Mesenteric fat pad (tissue), 1 donor: ENCODE measurements around the gene STRIT1. TPM values are rescaled to one million over a fixed set of nuclear protein-coding genes. Genes with fewer than 3 reads are reported as not detected.

Source experiments
- DNase-seq: peaks from one replicate; pipeline ENCODE4 v3.0.0-alpha.2; 2020; ENCODE audit warnings: low spot score
- long read RNA-seq: library from polyadenylated mRNA; unstranded; transcript quantifications from one replicate; pipeline ENCODE4 v2.0.0, GENCODE V29; 2020
- total RNA-seq: library from RNA; stranded (reverse); fragmentation: NEBNext Ultra II Directional; extraction: Animal tissue kit (Norgen Biotek cat#: 25700); gene quantifications from one replicate; pipeline ENCODE4 v1.2.1, GENCODE V29; 2021
- donor health status: DM: yes; HTN: yes; CAD: no.

The STRIT1 gene
- total RNA-seq = not detected
- long read RNA-seq = 0 reads

DNA sequence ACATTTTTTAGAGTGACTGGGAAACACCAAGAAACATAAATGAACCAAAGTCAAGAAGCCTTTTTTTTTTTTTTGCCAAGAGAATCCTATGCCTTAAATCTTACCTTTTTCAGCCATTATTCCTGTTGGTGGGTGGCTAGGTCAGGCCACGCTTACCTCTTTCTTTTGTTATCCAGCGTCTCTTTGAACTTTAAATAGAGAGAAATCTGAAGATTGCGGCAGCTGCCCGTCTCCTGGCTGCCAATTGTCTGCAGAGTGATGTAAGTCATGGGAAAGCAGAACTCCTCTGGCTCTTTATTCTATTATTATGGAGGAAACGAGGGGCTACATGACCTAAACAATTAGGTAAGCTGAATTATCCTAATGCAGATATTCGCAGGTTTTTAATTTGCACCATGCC, at the start of gene STRIT1:
TSS of gene STRIT1 (minus strand) at position 168 of the 400 bp plus-strand sequence.
- DNase-seq = no peak

DNA sequence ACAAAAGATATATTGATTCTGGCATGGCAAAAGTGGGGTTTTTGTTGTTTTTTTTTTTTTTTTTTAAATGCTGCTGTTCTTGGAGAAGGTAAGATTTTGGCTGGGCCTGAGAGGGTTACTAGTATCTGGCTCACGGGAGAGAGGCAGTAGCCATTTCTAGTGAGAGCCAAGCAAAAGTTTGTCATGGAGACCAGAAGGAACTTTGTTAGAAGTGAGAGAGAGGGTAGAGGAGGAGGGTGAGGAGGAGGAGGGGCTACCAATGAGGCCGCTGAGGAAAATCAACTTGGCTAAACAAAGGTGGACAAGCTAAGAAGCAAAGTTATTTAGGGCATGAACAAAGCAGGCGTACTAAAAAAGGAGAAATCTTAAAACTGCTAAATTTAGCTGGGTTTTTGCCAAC, 48.9 kb upstream of the STRIT1 start:
- DNase-seq = no peak

DNA sequence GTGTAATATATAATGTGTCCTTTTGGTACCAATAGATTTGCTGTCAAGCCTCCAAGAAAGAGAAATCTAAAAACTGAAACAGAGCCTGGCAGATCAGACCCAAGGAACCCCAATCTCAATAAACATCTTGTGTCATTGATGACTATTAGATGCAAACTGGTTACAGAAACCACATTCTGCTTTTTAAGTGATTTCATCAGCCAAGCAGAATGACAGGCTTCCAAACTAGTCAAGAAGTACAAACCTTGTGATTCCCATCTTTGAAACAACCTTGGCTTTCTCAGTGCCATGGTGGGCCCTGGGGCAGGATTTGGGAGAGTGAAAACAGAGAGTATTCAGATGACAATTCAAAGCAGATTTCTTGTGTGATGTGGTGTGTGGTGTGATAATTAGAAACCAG, 45.6 kb upstream of the STRIT1 start:
- DNase-seq = no peak

DNA sequence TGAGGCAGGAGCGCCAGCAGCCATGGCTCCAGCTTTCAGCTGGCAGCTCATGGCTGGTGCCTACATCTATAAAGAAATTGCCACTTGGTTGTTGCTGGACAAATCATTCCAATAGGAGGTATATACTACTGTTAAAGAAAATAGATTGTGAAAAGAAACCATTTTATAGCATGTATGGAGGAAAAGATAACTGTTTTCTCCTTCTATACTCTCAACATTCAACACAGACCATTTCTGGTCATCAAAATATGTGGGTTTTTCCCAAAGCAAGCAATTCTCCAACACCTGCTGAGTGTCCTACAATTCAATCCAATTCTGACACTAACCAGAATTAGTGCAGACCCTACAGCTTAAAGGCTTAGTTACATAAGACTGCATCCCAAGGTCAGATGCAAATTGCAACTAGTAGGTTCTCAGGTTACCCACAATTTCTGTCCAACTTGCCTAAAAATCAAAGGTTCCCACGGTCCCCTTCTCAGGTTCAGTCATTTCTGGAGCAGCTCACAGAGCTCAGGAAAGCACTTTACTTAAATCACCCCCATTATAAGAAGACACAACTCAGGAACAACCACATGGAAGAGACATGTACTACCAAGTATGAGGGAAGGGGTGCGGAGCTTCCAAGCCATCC, 42.4 kb upstream of the STRIT1 start:
- DNase-seq = no peak

DNA sequence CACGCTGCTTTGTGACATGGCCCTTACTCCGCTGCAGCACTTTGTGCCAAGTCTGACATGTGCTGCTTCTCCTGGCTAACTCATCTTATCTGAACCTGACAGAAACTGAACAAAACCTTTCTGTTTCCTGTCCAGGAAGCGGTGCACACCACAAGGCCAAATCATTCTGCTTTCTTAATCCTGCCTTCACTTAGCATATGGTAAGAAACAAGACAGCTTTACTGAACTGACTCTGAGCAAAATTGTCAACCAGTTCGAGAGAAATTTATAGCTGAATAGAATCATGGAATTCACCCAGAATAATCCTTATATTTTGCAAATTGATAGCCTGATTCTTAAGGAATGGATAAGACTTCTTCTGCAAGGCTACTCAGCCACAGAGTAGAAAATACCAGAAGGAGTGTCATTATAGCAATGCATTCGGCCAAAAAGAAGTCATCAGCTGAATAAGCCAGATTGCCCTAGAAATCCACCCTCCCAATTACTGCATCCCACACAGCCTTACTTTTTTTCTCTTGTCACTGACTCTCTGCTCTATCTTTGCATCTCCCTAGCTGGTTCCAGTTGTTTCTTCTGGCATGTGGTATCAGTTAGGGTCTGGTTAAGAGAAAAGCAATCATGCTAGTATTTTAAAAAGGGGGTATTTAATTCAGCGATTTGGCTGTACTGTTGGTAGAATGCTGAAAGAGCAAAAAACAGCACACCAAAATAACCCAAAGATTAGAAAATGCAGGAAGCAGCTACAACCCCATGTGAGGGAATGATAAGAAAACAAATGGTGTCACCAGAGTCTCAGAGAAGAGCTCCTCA, 41.6 kb upstream of the STRIT1 start:
- no peak for DNase-seq

DNA sequence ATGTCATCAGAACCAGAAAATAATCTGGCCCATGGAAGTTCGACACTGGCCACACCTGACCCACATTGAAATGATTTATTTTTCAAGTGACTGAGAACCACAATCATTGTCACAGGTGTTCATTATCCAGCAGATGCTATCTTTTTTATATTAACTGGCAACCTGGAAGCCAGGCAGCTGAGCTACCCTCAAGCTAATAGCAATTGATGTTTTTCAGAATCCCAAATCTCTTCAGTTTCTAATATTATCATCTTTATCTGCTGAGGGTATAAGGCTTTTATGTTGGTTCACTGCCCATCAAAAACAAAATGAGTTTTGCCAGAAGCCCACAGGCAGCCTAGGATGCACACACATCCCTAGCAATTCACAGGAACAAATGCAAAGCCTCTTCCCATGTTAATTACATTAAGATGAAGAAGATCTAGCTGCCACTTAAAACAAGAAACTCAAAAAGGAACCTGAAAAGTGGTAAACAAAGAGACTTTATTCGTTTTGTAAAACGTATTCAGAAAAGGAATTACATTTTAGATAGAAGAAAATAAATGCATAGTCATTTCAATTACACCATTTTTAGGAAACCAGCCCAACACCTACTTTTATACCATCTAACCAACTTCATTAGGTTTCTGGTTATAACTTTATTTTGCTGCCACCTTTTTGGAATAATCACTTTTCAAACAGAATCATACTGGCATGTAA, 40.9 kb upstream of the STRIT1 start:
- no peak for DNase-seq

DNA sequence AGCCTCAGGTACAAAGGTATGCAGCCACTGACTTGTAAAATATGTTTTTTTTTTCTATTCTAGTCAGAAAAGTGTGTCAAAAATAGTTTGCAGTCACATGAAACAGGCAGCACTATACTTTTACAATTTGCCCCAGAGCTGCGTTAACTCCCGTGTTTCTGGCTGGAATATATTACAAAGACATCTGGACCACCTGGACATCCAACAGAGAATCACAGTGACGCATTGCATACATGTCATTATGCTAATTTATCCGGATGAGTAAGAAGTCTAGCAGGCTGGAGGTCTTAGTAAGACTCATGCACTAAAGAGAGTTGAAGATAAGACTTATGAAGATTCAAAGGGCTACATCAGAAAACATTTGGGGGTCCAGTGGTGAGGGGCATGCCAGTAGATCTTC, 39.2 kb upstream of the STRIT1 start:
- no peak for DNase-seq

DNA sequence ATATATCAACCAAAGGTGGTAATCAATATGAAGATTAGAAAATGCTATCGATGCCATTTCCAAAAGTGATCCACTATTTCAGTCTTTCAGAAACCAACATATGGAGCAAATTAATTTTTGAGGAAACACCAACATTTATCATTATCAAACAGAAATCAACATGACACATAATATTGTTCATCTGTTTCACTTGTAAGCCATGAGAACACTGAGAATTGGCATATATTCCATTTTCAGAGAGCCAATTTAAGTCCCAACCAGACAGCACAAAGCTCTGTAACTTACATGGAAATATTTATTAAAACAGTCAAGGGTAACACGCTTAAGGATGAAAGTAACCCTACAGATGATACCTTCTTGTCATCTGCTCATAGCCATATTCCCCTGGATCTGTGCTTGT, 37.6 kb upstream of the STRIT1 start:
- DNase-seq = no peak

DNA sequence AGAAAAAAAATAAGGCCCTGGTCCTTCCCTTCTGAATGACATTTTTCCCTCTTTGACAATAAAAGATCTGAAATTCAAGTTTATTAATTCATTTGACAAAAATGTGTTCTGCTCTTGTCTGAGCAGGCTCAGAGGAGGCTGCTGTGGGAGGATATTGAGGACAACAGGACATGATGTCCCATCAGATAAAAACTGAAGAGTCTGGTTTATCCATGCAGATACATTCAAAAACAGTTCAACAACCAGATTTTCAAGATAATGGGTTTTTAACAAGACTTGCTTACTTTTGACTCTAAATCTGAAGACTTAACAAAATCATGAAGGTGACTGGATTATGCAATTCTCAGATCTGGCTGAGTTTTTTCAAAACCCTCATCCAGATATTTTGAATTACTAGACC, 36.9 kb upstream of the STRIT1 start:
- no peak for DNase-seq

DNA sequence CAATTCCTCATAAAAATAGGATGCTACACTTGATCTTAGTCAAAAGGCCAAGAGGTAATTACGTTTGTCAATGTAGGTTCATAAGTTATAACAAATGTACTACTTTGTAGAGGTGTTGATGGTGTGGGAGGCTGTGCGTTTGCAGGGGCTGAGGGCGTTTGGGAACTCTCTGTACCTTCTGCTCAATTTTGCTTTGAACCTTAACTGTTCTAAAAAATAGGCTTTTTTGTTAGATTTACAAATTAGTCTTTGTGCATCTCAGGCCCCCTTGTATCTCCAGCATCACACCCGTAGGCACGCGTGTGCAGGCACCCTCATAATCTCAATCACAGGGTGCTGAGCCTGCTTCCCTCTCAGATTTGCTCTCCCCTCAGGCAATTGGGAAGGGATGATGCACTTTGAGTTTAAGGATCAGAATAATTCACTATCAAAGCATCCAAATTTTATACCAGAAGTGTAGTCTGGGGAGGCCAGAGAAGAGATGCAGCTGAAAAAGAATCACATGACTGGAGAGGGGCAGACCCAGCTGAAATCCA, 36.1 kb upstream of the STRIT1 start:
- no peak for DNase-seq

DNA sequence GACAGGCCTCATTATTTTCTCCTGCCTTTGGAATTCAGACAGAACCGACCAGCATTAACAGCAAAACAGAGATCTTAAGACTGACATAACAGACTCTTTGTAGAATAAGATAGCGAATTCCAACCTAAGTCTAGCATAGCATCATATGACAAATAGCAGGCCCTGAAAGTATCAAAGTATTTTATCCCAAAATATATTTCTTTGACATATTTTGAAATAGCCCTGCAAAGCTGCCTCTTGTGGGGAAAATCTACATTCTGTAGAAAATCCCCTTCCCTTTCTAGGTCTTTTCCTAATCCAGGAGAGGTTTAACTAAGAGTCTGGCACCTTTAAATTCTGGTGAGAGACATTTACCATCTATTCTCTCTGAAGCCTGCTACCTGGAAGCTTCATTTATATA, 34.4 kb upstream of the STRIT1 start:
- no peak for DNase-seq

DNA sequence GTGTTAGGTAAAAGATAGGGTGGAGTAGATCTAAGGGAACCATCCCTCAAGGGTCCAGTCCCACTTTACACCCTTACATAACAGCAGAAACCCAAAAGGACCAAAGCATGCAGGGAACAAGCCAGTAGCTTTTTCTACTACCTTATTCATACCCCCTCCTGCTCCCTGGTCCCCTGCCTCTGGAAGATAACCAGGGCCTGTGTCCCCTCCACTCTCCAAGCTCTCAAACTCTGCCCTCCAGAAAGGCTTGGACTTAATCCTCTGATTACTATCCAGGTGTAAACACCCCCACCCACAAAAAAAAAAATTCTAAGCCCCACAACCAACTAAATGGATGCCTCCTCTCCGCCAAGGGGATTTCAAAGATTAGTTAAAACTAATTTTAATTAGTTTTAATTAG, 33.9 kb upstream of the STRIT1 start:
- DNase-seq = no peak

DNA sequence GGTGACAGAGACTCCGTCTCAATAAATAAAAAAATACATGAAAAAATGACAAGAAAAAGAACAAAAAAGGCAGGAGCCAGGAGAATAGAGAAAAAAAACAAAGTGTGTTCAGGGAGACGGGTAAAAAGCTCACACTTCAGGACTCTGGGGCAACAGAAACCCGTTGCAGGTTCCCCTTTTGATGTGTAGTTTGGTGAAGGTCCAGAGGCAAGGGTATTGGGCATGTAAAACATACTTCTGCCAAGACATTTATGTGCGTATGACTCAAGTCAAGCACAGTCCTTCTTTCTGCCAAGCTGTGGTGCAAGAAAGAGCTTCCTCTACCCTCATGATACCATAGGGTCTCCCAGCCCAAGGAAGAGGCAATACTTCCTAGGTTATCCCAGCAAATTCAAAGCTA, 33.4 kb upstream of the STRIT1 start:
- no peak for DNase-seq

DNA sequence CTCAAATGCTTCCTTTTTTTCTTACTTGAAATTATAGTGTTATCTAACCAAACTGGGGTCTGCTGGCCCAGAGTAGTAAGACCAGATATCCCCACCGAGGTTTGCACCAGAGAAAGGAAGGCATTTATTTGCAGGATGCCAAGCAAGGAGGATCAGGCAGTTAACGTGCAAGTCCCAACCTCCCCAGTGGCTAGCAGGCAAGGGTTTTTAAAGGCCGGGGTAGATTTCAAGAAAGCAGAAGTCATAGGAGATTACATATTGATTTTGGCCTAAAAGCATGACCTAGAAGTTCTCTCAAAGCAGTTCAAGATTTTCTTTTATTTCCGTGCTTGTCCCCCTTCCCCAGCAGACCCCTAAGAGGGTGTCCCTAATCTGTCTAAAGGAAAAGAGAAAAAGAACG, 32.8 kb upstream of the STRIT1 start:
- no peak for DNase-seq

DNA sequence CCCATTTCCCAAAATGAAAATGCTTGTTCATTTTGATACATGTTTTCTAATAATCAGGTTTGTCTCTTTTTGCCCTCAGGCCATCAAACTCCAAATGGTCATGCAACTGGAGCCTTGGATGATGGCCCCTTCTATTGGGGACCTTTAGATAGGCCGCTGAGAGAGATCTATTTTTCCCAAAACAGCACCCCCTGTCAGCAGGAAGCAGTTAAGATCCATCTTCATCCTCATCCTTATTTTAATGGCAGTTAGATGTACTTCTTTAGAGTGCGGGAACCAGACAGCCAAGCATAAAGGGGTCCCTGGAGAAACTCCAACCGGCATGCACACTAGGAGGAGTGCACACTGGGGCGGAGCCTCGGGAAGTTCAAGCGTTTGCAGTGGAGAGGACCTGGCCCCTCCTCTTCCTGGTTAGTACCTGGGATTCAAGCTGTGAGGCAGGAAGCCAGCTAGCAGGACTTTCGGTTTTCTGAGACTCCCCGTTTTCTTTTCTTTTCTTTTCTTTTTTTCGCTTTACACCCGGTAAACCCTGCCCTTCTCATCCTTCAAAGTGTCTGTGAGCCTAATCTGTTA, 31.9 kb upstream of the STRIT1 start:
- no peak for DNase-seq

DNA sequence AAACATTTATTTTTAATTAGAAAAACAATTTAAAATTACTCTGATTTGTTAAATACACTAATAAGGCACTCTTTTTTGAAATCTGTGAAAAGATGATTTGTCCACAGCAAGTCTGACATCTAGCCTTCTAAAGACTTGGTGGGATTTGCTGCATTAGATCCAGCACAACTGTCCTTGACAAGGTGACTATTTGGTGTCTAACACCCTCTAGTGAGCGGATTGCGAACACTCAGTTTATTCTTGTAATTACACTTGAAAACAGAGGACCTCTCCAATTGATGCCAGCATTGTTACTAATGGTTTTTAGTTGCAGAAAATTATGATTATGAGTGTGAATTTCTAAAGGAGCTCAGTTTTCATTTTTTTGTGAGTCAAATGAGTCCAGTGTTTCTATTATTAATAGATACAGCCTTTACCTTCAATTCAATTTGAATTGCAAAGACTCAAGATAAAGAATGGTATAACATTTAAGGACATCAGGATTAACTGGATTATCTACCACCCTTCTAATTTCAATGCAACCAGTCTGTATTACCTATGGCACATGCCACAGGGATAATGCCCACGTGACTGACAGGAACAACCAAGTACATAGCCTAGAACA, 29.7 kb upstream of the STRIT1 start:
- DNase-seq = no peak

DNA sequence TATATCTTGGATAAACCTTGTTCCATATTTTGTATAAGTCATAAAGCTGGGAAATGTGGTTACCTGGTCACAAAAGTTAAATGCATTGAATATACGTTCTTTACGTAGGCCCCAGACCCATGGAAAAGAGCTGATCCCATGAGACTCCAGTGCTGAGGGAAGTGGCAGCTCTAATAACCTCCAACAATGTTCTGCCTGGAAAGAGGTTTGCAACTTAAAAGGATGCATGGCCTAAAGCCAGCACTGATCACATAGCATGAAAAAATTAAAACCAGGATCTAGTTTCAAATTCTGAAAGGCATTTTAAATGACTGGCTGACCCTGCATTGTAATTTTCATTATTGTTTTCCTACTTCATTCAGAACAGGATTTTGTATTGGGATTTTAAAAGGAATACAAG, 27.9 kb upstream of the STRIT1 start:
- DNase-seq = no peak

DNA sequence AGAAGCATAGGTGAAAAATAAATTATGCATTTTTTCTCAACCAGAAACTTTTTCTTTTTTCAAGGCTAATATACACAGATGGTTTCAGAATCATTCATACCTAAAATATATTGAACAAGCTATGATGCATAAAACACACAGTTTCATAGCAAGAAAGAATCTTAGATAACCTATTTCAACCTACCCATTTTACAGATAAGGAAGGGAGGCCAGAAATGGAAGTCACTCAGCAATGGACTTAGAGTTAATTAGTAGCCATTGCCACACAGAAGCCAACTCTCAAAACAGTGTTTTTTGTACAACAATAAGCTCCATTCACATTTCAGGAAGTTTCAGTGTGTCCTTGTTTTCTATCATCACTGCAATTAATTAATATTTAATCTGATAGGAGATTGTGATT, 27.5 kb upstream of the STRIT1 start:
- no peak for DNase-seq

DNA sequence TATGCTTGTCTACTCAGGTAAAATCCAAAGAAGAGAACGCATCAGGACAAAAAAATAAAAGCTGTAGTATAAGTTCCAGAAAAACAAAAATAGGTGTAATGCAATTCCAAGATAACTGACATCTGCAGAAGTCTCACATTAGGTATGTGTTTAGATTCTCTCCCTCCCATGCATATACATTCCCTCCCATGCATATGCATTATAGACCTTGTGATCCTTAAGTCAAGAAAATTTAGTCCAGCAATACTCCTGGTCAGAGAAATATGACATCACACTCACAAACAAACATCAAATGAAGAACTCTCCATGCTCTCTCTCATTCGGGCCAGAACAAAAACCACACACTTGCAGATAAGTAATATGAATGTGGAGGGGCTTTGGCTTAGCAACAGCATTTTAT, 25.3 kb upstream of the STRIT1 start:
- DNase-seq = no peak

DNA sequence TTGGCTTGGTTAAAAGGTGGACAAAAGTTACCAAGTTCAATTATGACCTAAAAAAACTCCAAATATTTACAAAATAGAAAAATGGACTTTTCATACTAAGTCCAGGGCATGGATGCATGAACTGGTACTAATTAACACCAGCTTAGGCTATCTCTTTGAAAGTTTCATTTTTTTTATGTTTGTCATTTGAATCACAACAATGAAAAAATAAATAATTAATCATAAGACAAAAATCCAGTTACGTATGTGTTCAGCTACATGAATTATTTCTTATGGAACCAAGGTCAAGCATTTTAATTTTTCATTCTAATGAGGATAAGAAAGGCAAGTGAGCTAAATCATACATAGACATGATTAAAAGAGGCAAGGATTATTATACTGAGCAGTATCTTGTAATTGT, 23.7 kb upstream of the STRIT1 start:
- no peak for DNase-seq

DNA sequence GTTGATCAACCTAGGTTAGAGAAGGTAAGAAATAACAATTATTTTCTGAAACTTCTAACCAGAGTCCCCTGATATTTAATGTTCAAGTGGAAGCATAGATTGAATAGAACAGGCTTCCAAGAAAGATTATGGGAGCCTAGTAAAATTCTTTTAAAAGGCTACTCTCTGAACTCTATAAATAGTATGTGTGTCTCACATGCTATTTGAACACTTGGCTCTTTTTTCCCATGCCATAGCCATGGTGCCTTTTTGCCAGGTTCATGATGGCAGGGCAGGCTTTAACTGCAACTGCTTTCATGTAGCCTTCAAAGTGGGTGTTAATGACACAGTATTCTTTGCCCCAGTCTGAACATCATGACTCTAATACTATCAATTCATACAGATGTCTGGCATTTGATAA, 22.9 kb upstream of the STRIT1 start:
- no peak for DNase-seq
